Kidney tubule cell (primary cell): ENCODE results near the gene KSR2.

Experiments used
- DNase-seq: peaks from one replicate; pipeline ENCODE4 v3.0.0-alpha.2; 2018; ENCODE audit warnings: low spot score

Gene KSR2

GRCh38 chr12:117457189-117457588, 511.6 kb downstream of the KSR2 start:
- no peak for DNase-seq

GRCh38 chr12:117456076-117456475, 512.7 kb downstream of the KSR2 start:
- DNase-seq = no peak

- no peak for DNase-seq
These were observed 514.8 kb downstream of the KSR2 start for GRCh38 chr12:117453961-117454360.

- no peak for DNase-seq
These were observed 516.7 kb downstream of the KSR2 start for GRCh38 chr12:117452112-117452511.

GRCh38 chr12:117450209-117450608, 518.6 kb downstream of the KSR2 start:
- DNase-seq = no peak

GRCh38 chr12:117447665-117448366, 521.0 kb downstream of the KSR2 start:
- DNase-seq = no peak

GRCh38 chr12:117444781-117445180, 524.0 kb downstream of the KSR2 start:
- no peak for DNase-seq

GRCh38 chr12:117441751-117442150, 527.0 kb downstream of the KSR2 start:
- DNase-seq = peak; percentile 77

GRCh38 chr12:117440384-117440783, 528.4 kb downstream of the KSR2 start:
- no peak for DNase-seq

GRCh38 chr12:117439531-117440001, 529.2 kb downstream of the KSR2 start:
- no peak for DNase-seq

- DNase-seq = no peak
These were observed 530.0 kb downstream of the KSR2 start for GRCh38 chr12:117438809-117439208.

- no peak for DNase-seq
These were observed 531.1 kb downstream of the KSR2 start for GRCh38 chr12:117437516-117438255.

GRCh38 chr12:117433878-117434277, 534.9 kb downstream of the KSR2 start:
- DNase-seq = no peak

GRCh38 chr12:117430246-117430645, 538.5 kb downstream of the KSR2 start:
- DNase-seq = no peak

GRCh38 chr12:117427211-117427610, 541.6 kb downstream of the KSR2 start:
- DNase-seq = no peak

- no peak for DNase-seq
These were observed 546.8 kb downstream of the KSR2 start for GRCh38 chr12:117421987-117422386.

- no peak for DNase-seq
These were observed 547.6 kb downstream of the KSR2 start for GRCh38 chr12:117421068-117421752.

- DNase-seq = no peak
These were observed 551.8 kb downstream of the KSR2 start for GRCh38 chr12:117417004-117417403.

GRCh38 chr12:117412465-117413188, 556.2 kb downstream of the KSR2 start:
- DNase-seq = no peak

GRCh38 chr12:117409286-117409685, 559.5 kb downstream of the KSR2 start:
- no peak for DNase-seq

- DNase-seq = peak; percentile 42
These were observed 560.5 kb downstream of the KSR2 start for GRCh38 chr12:117408161-117408791.

- DNase-seq = no peak
These were observed 563.9 kb downstream of the KSR2 start for GRCh38 chr12:117404940-117405339.
